ENCODE data around the gene IL15RA. TPM values are rescaled to one million over a fixed set of nuclear protein-coding genes. Genes with fewer than 3 reads are reported as not detected.

IL15RA gene
- total RNA-seq, 1 experiment from 2014 or later = 4.4 TPM

- intact Hi-C loops (cut with micrococcal nuclease) = loop anchor here (2.0 kb wide), 1 partner anchor 63 kb away; no protein-coding TSS in a partner anchor
- no peaks in the 10 kb centered on the region for H4K20me1 ChIP-seq (ENCODE audit: low read length)
Measured at GRCh38 chr10:5951721-5952407, 25.5 kb downstream of the IL15RA start.

DNA sequence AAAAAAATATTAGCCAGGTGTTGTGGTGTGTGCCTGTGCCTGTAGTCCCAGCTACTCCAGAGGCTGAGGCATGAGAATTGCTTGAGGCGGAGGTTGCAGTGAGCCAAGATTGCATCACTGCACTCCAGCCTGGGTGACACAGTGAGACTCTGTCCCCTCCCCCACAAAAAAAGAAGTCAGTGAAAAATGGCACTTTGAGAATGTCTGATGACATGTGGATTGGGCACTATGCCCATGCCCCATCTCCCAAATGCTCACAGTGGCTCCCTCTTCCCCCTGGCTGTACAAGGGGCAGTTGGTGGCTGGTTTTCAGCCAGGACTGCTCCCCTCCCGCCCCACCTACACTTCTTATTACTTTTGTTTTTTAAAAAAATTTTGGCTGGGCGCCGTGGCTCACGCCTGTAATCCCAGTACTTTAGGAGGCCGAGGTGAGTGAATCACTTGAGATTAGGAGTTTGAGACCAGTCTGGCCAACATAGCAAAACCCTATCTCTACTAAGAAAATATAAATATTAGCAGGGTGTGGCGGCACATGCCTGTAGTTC, 26.1 kb downstream of the IL15RA start:
- TF ChIP-seq, protein P1, sequence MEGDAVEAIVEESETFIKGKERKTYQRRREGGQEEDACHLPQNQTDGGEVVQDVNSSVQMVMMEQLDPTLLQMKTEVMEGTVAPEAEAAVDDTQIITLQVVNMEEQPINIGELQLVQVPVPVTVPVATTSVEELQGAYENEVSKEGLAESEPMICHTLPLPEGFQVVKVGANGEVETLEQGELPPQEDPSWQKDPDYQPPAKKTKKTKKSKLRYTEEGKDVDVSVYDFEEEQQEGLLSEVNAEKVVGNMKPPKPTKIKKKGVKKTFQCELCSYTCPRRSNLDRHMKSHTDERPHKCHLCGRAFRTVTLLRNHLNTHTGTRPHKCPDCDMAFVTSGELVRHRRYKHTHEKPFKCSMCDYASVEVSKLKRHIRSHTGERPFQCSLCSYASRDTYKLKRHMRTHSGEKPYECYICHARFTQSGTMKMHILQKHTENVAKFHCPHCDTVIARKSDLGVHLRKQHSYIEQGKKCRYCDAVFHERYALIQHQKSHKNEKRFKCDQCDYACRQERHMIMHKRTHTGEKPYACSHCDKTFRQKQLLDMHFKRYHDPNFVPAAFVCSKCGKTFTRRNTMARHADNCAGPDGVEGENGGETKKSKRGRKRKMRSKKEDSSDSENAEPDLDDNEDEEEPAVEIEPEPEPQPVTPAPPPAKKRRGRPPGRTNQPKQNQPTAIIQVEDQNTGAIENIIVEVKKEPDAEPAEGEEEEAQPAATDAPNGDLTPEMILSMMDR (conservative IDR thresholded peaks at IDR 0.05; ENCODE audit: low read depth, low read length) = no peak
- TF ChIP-seq EZH2 (IDR thresholded peaks at IDR 0.05; ENCODE audit: low read length, unreplicated experiment) (no peak), EZH2phosphoT487 (IDR thresholded peaks at IDR 0.05; ENCODE audit: borderline replicate concordance, low read length) (no peak)
- Histone ChIP-seq H2AFZ (ENCODE audit: low read length) (no peak overlapping the region), H4K20me1 (ENCODE audit: low read length) (no peaks in the 10 kb centered on the region), H3K4me3 (ENCODE audit: low read length) (no peak overlapping the region), H3K27me3 (ENCODE audit: low read length) (no peaks in the 10 kb centered on the region), H3K27ac (ENCODE audit: low read length) (peak overlapping the region; percentile 37), H3K9me3 (ENCODE audit: low read length) (no peaks in the 10 kb centered on the region), H3K9me2 (replicated peaks; ENCODE audit: low read length) (no peaks in the 10 kb centered on the region), H3K36me3 (ENCODE audit: low read depth, low read length) (no peaks in the 10 kb centered on the region), H3K4me2 (ENCODE audit: low read length) (no peak overlapping the region), H3K9ac (ENCODE audit: low read length) (no peak overlapping the region), H3F3A (ENCODE audit: low read length, unreplicated experiment) (no peaks in the 10 kb centered on the region), H3K79me2 (ENCODE audit: low read length) (no peaks in the 10 kb centered on the region), H3K4me1 (ENCODE audit: insufficient read depth, low read length) (peaks cover 12% of the 10 kb centered on the region)
- peak; percentile 61 for DNase-seq
- CTCF ChIA-PET = no interaction called here
- ATAC-seq = peak; percentile 25; the same call in 1 of the 2 replicates
- no TSS peak for BruUV-seq (replicated peaks)
- POLR2A ChIA-PET (ENCODE audit: unreplicated experiment) = no interaction called here
- intact Hi-C loops (cut with micrococcal nuclease) = loop anchor here (2.0 kb wide), 1 partner anchor 64 kb away; no protein-coding TSS in a partner anchor

More at GRCh38 chr10:5951721-5952407, 25.5 kb downstream of the IL15RA start:
- ATAC-seq (no peak), DNase-seq (no peak)
- POLR2A ChIA-PET (ENCODE audit: unreplicated experiment) = no interaction called here
- no TSS peak for BruUV-seq (replicated peaks)
- H3K4me2 ChIP-seq (ENCODE audit: low read length) = no peak overlapping the region
- H3K4me1 ChIP-seq (ENCODE audit: insufficient read depth, low read length) = peaks cover 10% of the 10 kb centered on the region
- CTCF ChIA-PET = no interaction called here
- no peaks in the 10 kb centered on the region for H3K9me2 ChIP-seq (replicated peaks; ENCODE audit: low read length)
- H3K9me3 ChIP-seq (ENCODE audit: low read length) = no peaks in the 10 kb centered on the region
- no peak overlapping the region for H3K9ac ChIP-seq (ENCODE audit: low read length)
- no peaks in the 10 kb centered on the region for H3K36me3 ChIP-seq (ENCODE audit: low read depth, low read length)
- no peaks in the 10 kb centered on the region for H3F3A ChIP-seq (ENCODE audit: low read length, unreplicated experiment)
- TF ChIP-seq EZH2 (IDR thresholded peaks at IDR 0.05; ENCODE audit: low read length, unreplicated experiment) (no peak), EZH2phosphoT487 (IDR thresholded peaks at IDR 0.05; ENCODE audit: borderline replicate concordance, low read length) (no peak)
- TF ChIP-seq, protein P1 (conservative IDR thresholded peaks at IDR 0.05; ENCODE audit: low read depth, low read length) = no peak
- no peaks in the 10 kb centered on the region for H3K79me2 ChIP-seq (ENCODE audit: low read length)
- peak overlapping the region; percentile 37; the same call in 1 of the 2 replicates for H3K27ac ChIP-seq (ENCODE audit: low read length)
- H2AFZ ChIP-seq (ENCODE audit: low read length) = no peak overlapping the region
- no peaks in the 10 kb centered on the region for H3K27me3 ChIP-seq (ENCODE audit: low read length)
- no peak overlapping the region for H3K4me3 ChIP-seq (ENCODE audit: low read length)

Data from PC-3 (cell line).